ENCODE measurements around the gene RIMS4.

RIMS4 gene

DNA sequence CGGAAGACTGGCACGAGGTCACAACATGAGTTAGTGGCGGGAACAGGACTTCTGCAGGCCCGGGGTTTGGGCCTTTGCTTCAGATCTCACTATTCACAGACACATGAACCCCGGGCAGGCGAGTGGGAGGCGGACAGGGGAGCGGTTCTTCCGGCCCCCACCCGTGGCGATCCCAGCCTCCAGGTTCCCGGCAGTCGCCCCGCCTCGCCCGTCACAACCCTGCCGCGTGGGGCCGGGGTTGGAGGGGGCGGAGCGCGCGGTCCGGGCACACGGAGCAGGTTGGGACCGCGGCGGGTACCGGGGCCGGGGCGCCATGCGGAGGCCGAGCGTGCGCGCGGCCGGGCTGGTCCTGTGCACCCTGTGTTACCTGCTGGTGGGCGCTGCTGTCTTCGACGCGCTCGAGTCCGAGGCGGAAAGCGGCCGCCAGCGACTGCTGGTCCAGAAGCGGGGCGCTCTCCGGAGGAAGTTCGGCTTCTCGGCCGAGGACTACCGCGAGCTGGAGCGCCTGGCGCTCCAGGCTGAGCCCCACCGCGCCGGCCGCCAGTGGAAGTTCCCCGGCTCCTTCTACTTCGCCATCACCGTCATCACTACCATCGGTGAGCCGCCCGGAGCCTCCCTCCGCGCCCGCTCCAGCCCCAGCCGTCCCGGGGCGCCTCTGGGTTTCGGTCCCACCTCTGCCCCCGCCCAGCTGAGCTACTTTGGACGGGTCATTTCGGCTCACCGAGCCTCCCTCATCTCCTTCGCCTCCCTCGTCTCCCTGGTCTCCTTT, 64.6 kb downstream of the RIMS4 start, which contains the start of gene KCNK15:
TSS of gene KCNK15 (plus strand) at position 268 of the 769 bp plus-strand sequence. CDS start at position 314, 46 bp downstream.
- Histone ChIP-seq H3K27ac (ENCODE audit: low read depth, low read length) (no peak within 1 kb of the TSS), H2BK5ac (ENCODE audit: low read length) (no peak within 1 kb of the TSS), H3K23ac (ENCODE audit: low read length) (no peak within 1 kb of the TSS), H2BK15ac (replicated peaks; ENCODE audit: low read depth) (no peak within 1 kb of the TSS), H3K4me2 (ENCODE audit: low read length) (peak within 1 kb of the TSS; percentile 65), H3K9ac (ENCODE audit: low read length) (peak within 1 kb of the TSS; percentile 61), H3K79me1 (ENCODE audit: low read length) (no peaks in the 10 kb centered on the region), H3K27me3 (ENCODE audit: insufficient read depth, low read length, poor library complexity) (no peaks in the 10 kb centered on the region), H4K8ac (ENCODE audit: low read depth, low read length) (no peak within 1 kb of the TSS), H3K18ac (ENCODE audit: low read length) (peak within 1 kb of the TSS; percentile 65), H3K4me3 (ENCODE audit: low read length) (no peak within 1 kb of the TSS), H3K4ac (ENCODE audit: low read depth, low read length) (no peak within 1 kb of the TSS), H3K36me3 (ENCODE audit: control insufficient read depth, insufficient read depth, low read length) (no peaks in the 10 kb centered on the region), H4K5ac (ENCODE audit: low read length) (no peak within 1 kb of the TSS), H2BK120ac (ENCODE audit: low read depth, low read length) (no peak within 1 kb of the TSS), H3K4me1 (ENCODE audit: control insufficient read depth, low read depth, low read length) (peaks cover 2% of the 10 kb centered on the region), H3K79me2 (ENCODE audit: control insufficient read depth, insufficient read depth, low read length) (no peaks in the 10 kb centered on the region), H2AK5ac (ENCODE audit: low read length) (no peak within 1 kb of the TSS), H3K56ac (ENCODE audit: low read length) (peak within 1 kb of the TSS; percentile 79)
- DNase-seq, result peak; percentile 41
- no CpG with 5 or more reads among the region's 81 CpGs for WGBS (ENCODE audit: extremely low coverage, insufficient coverage, low lambda C conversion rate)

DNA sequence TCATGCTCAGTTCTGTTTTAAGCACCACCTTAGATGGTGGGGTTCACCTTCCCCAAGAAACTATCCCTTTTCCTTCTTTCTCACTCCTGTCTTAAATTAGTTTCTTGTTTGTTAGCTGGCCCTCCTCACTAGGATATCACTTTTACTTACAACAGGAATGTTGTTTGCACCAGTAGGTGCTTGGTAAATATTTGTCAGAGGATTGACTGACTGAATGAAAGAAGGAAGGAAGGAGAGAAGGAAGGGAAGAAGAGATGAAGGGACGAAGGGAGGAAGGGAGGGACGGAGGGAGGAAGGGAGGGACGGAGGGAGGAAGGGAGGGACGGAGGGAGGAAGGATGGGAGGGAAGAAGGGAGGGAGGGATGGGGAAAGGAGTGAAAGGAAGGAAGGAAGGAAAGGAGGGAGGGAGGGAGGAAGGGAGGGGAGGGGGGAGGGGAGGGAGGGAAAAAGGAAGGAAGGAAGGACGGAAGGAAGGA, 65.2 kb downstream of the RIMS4 start:
- Histone ChIP-seq H3K4me3 (ENCODE audit: low read length) (no peak overlapping the region), H3K4ac (ENCODE audit: low read depth, low read length) (no peak overlapping the region), H3K27me3 (ENCODE audit: insufficient read depth, low read length, poor library complexity) (no peaks in the 10 kb centered on the region)

GRCh38 chr20:44743916-44744655, 66.3 kb downstream of the RIMS4 start:
- no peaks in the 10 kb centered on the region for H3K36me3 ChIP-seq (ENCODE audit: control insufficient read depth, insufficient read depth, low read length)
- no peak overlapping the region for H3K56ac ChIP-seq (ENCODE audit: low read length)
- peaks cover 2% of the 10 kb centered on the region for H3K4me1 ChIP-seq (ENCODE audit: control insufficient read depth, low read depth, low read length)
- no peak overlapping the region for H3K4me3 ChIP-seq (ENCODE audit: low read length)
- no peak overlapping the region for H2BK15ac ChIP-seq (replicated peaks; ENCODE audit: low read depth)
- no peak overlapping the region for H3K4ac ChIP-seq (ENCODE audit: low read depth, low read length)
- H2AK5ac ChIP-seq (ENCODE audit: low read length), result no peak overlapping the region
- no peak overlapping the region for H3K4me2 ChIP-seq (ENCODE audit: low read length)
- WGBS (ENCODE audit: extremely low coverage, insufficient coverage, low lambda C conversion rate), result no CpG with 5 or more reads among the region's 12 CpGs
- no peaks in the 10 kb centered on the region for H3K79me2 ChIP-seq (ENCODE audit: control insufficient read depth, insufficient read depth, low read length)
- no peak overlapping the region for H3K23ac ChIP-seq (ENCODE audit: low read length)
- H3K27me3 ChIP-seq (ENCODE audit: insufficient read depth, low read length, poor library complexity), result no peaks in the 10 kb centered on the region
- H3K27ac ChIP-seq (ENCODE audit: low read depth, low read length), result no peak overlapping the region
- H4K8ac ChIP-seq (ENCODE audit: low read depth, low read length), result no peak overlapping the region
- no peak for DNase-seq
- H3K9ac ChIP-seq (ENCODE audit: low read length), result no peak overlapping the region
- H3K18ac ChIP-seq (ENCODE audit: low read length), result no peak overlapping the region
- H2BK120ac ChIP-seq (ENCODE audit: low read depth, low read length), result no peak overlapping the region
- H2BK5ac ChIP-seq (ENCODE audit: low read length), result no peak overlapping the region
- no peak overlapping the region for H4K5ac ChIP-seq (ENCODE audit: low read length)
- no peaks in the 10 kb centered on the region for H3K79me1 ChIP-seq (ENCODE audit: low read length)

More for the DNA sequence above, 65.2 kb downstream of the RIMS4 start:
- Histone ChIP-seq H4K8ac (ENCODE audit: low read depth, low read length) (no peak overlapping the region), H2BK15ac (replicated peaks; ENCODE audit: low read depth) (no peak overlapping the region), H3K23ac (ENCODE audit: low read length) (no peak overlapping the region), H3K56ac (ENCODE audit: low read length) (no peak overlapping the region), H2BK5ac (ENCODE audit: low read length) (no peak overlapping the region), H3K9ac (ENCODE audit: low read length) (no peak overlapping the region), H3K79me1 (ENCODE audit: low read length) (no peaks in the 10 kb centered on the region), H2BK120ac (ENCODE audit: low read depth, low read length) (no peak overlapping the region), H3K36me3 (ENCODE audit: control insufficient read depth, insufficient read depth, low read length) (no peaks in the 10 kb centered on the region), H3K79me2 (ENCODE audit: control insufficient read depth, insufficient read depth, low read length) (no peaks in the 10 kb centered on the region), H3K4me1 (ENCODE audit: control insufficient read depth, low read depth, low read length) (peaks cover 2% of the 10 kb centered on the region), H3K27ac (ENCODE audit: low read depth, low read length) (no peak overlapping the region), H3K4me2 (ENCODE audit: low read length) (no peak overlapping the region), H3K18ac (ENCODE audit: low read length) (peak overlapping the region; percentile 65), H2AK5ac (ENCODE audit: low read length) (no peak overlapping the region), H4K5ac (ENCODE audit: low read length) (no peak overlapping the region)
- 54% methylated on average over 2 of the region's 5 CpGs for WGBS (ENCODE audit: extremely low coverage, insufficient coverage, low lambda C conversion rate)
- no peak for DNase-seq

DNA sequence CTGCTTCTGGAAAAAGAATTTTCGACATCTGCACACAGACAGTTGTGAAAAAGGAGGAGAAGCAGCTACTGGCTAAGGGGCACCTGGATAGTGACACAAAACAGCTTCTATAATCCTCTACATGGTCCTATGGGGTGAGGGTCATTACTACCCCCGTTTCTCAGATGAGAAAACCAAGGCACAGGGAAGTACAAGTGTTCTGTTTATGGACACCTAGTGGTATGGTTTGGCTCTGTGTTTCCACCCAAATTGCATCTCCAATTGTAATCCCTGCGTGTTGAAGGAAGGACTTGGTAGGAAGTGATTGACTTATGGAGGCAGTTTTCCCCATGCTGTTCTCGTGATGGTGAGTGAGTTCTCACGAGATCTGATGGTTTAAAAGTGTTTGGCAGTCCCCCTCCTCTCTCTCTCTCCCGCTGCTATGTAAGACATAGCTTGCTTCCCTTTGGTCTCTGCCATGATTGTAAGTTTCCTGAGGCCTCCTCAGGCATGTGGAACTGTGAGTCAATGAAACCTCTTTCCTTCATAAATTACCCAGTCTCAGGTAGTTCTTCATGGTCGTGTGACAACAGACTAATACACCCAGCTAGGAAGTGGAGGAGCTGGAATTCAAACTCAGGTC, 67.2 kb downstream of the RIMS4 start:
- DNase-seq, result no peak
- no CpG with 5 or more reads among the region's 7 CpGs for WGBS (ENCODE audit: extremely low coverage, insufficient coverage, low lambda C conversion rate)
- H3K27me3 ChIP-seq (ENCODE audit: insufficient read depth, low read length, poor library complexity), result no peaks in the 10 kb centered on the region

DNA sequence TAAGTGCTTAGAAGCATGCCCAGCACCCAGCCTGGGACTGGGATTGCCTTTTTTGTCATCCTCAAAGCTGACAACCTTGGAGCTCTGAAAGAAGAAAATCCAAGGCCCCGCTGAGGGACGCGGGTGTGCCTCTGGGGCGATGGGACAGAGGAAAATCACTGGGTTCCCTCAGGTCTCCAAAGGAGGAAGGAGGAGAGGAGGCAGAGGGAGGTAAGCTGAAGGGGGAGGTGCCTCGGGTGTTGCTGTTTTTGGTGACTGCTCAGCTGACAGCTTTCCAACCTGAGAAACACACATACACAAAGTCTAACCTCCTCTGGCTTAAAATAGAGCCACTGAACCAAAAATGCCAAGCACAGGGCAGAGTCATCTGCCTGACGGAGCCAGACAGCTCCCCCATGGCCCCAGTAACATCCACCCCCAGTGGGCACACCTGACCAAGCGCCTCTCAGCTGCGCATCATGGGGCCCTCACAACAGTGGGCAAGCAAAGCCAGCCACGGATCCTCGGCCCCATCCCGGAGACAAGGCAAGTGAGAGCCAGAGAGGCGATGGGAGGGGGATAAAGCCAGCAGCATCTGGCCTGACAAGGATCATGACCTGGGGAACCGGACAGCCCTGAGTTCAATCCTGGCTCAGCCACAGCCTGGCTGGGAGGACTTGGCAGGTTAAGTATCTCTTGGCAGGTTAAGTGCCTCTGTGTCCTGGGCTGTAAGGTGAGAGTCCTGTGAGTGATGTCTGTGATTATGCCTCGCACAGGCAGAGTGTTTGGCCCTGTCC, 67.9 kb downstream of the RIMS4 start:
- Histone ChIP-seq H3K4me2 (ENCODE audit: low read length) (no peak overlapping the region), H3K18ac (ENCODE audit: low read length) (no peak overlapping the region), H3K27me3 (ENCODE audit: insufficient read depth, low read length, poor library complexity) (no peaks in the 10 kb centered on the region), H2AK5ac (ENCODE audit: low read length) (no peak overlapping the region), H2BK15ac (replicated peaks; ENCODE audit: low read depth) (no peak overlapping the region), H3K4me3 (ENCODE audit: low read length) (no peak overlapping the region), H4K8ac (ENCODE audit: low read depth, low read length) (no peak overlapping the region), H3K4ac (ENCODE audit: low read depth, low read length) (no peak overlapping the region), H3K79me1 (ENCODE audit: low read length) (no peaks in the 10 kb centered on the region), H3K79me2 (ENCODE audit: control insufficient read depth, insufficient read depth, low read length) (no peaks in the 10 kb centered on the region), H3K4me1 (ENCODE audit: control insufficient read depth, low read depth, low read length) (peaks cover 2% of the 10 kb centered on the region), H3K56ac (ENCODE audit: low read length) (no peak overlapping the region), H2BK120ac (ENCODE audit: low read depth, low read length) (no peak overlapping the region), H4K5ac (ENCODE audit: low read length) (no peak overlapping the region), H3K23ac (ENCODE audit: low read length) (no peak overlapping the region), H3K9ac (ENCODE audit: low read length) (no peak overlapping the region), H2BK5ac (ENCODE audit: low read length) (no peak overlapping the region), H3K36me3 (ENCODE audit: control insufficient read depth, insufficient read depth, low read length) (no peaks in the 10 kb centered on the region), H3K27ac (ENCODE audit: low read depth, low read length) (no peak overlapping the region)
- DNase-seq, result no peak
- WGBS (ENCODE audit: extremely low coverage, insufficient coverage, low lambda C conversion rate), result no CpG with 5 or more reads among the region's 14 CpGs

More for the DNA sequence above, 67.2 kb downstream of the RIMS4 start:
- Histone ChIP-seq H2AK5ac (ENCODE audit: low read length) (no peak overlapping the region), H3K79me1 (ENCODE audit: low read length) (no peaks in the 10 kb centered on the region), H3K79me2 (ENCODE audit: control insufficient read depth, insufficient read depth, low read length) (no peaks in the 10 kb centered on the region), H3K23ac (ENCODE audit: low read length) (no peak overlapping the region), H3K4me1 (ENCODE audit: control insufficient read depth, low read depth, low read length) (peaks cover 2% of the 10 kb centered on the region), H2BK15ac (replicated peaks; ENCODE audit: low read depth) (no peak overlapping the region), H2BK5ac (ENCODE audit: low read length) (no peak overlapping the region), H3K4ac (ENCODE audit: low read depth, low read length) (no peak overlapping the region), H3K4me2 (ENCODE audit: low read length) (no peak overlapping the region), H4K5ac (ENCODE audit: low read length) (no peak overlapping the region), H3K18ac (ENCODE audit: low read length) (no peak overlapping the region), H3K36me3 (ENCODE audit: control insufficient read depth, insufficient read depth, low read length) (no peaks in the 10 kb centered on the region), H3K27ac (ENCODE audit: low read depth, low read length) (no peak overlapping the region), H4K8ac (ENCODE audit: low read depth, low read length) (no peak overlapping the region), H3K9ac (ENCODE audit: low read length) (no peak overlapping the region), H2BK120ac (ENCODE audit: low read depth, low read length) (no peak overlapping the region), H3K56ac (ENCODE audit: low read length) (no peak overlapping the region), H3K4me3 (ENCODE audit: low read length) (no peak overlapping the region)
